Measurements from ENCODE around the gene ARID3C.

The ARID3C gene

DNA sequence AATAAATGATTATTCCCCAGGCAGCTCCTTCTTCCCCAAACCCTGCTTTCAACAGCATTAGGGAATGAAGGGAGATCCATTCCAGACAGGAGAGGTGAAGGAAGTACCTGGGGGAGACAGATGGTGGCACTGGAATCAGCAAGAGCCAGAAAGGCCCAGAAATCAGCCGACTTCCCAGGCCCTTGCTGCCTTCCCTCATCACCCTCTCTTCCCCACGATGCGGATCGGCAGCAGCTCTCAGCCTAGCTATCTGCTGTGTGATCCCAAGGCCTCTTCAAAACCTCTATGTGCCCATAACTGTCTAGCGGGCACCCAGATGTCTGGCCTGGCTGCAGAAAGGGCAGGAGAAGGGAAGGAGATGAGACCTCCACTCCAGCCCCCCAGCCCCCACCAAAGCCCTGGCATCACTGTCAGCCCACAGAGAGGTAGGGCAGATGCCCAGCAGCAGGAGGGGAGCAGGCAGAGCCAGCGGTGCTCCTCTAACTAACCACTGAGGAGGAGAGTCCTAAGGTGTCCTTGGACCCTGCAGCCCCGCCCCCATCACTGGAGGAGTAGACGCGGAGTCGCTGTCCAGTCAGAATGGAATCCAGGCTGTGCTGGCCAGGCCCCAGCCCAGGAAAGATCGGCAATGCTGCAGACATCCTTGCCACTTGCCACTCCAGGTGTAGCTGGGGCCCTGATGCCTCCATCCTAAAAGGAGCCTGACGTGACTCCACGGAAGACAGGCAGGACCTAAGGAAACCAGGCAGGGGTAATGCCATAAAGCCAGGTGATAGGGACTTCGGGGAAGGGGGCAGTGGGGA is 52.1 kb downstream of the ARID3C start:
- peaks cover 41% of the 10 kb centered on the region for H3K27me3 ChIP-seq (ENCODE audit: insufficient read depth, low read length)
- no peak overlapping the region for H2AK5ac ChIP-seq (ENCODE audit: low read length)
- no peak overlapping the region for H2BK5ac ChIP-seq (ENCODE audit: low read depth, low read length, poor library complexity)
- H3K36me3 ChIP-seq (ENCODE audit: control insufficient read depth in 1 of 2, insufficient read depth in 2 of 2, low read length in 2 of 2), result no peaks in the 10 kb centered on the region
- H4K91ac ChIP-seq (ENCODE audit: low read depth, low read length), result no peak overlapping the region
- no peak overlapping the region for H3K9ac ChIP-seq (ENCODE audit: low read length)
- H3K4me1 ChIP-seq (ENCODE audit: control insufficient read depth in 1 of 2, insufficient read depth in 2 of 2, low read length in 2 of 2), result peaks cover 2% of the 10 kb centered on the region in 2 experiments
- no peak overlapping the region for H3K4me2 ChIP-seq (ENCODE audit: low read length)
- WGBS (ENCODE audit: extremely low coverage, insufficient coverage, insufficient read length), result no CpG with 5 or more reads among the region's 14 CpGs
- H3K27ac ChIP-seq (ENCODE audit: low read depth, low read length), result no peak overlapping the region
- H3K9me3 ChIP-seq (ENCODE audit: insufficient read depth, low read depth, low read length), result no peaks in the 10 kb centered on the region
- no peak overlapping the region for H3K4me3 ChIP-seq (ENCODE audit: low read depth, low read length)
- no peak overlapping the region for H3K23ac ChIP-seq (ENCODE audit: low read length)
- peak in 1 of 2 donors; percentile 21 for DNase-seq
- no peak overlapping the region for H3K18ac ChIP-seq (ENCODE audit: low read length)
- H4K12ac ChIP-seq (ENCODE audit: low read depth, low read length), result no peak overlapping the region
- H2BK12ac ChIP-seq (ENCODE audit: low read length), result no peak overlapping the region
- no peak overlapping the region for H2AFZ ChIP-seq (ENCODE audit: insufficient read depth, low read length, poor library complexity)
- no peak overlapping the region for H3K14ac ChIP-seq (ENCODE audit: low read length)
- H3K4ac ChIP-seq (ENCODE audit: low read depth, low read length), result no peak overlapping the region
- H3K79me1 ChIP-seq (ENCODE audit: low read length), result no peaks in the 10 kb centered on the region
- no peak overlapping the region for H2BK120ac ChIP-seq (ENCODE audit: insufficient read depth, low read length, poor library complexity)
- H3K79me2 ChIP-seq (ENCODE audit: control insufficient read depth, insufficient read depth, low read length, poor library complexity), result no peaks in the 10 kb centered on the region
- no peak overlapping the region for H4K8ac ChIP-seq (ENCODE audit: low read depth, low read length)

DNA sequence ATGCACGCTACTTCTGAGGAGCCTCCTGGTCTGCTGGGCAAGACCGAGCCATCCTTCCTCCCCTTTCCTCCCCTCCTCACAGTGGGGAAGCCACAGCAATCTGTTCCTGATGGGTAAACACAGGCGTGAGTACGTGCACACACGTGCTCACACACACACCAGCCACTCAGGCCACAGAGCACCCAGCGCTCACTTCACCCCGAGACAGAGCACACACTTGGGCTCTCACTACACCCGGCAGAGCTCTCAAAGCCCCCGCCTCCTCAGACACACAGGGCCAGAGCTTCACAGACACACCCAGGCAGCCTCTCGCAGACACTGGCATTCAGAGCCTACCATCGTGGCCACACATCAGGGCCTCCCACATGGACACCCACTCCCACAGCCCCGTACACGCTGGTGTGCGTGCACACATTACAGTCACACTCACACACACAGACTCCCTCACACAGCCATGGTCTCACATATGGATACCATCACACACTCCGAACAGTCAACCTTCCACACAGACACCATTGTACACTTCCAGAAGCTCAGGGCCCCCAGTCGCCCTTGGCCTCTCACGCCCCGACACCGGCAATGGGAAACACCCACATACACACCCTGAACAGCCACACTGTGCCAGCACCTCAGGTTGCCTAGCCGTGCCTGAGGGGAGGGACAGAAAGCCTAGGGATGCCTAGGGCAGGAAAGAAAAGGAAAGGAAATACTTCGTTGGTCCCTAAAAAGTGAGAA is 52.8 kb downstream of the ARID3C start:
- no peak overlapping the region for H4K12ac ChIP-seq (ENCODE audit: low read depth, low read length)
- no peak overlapping the region for H3K23ac ChIP-seq (ENCODE audit: low read length)
- H4K91ac ChIP-seq (ENCODE audit: low read depth, low read length), result no peak overlapping the region
- no peak overlapping the region for H3K18ac ChIP-seq (ENCODE audit: low read length)
- H3K4me3 ChIP-seq (ENCODE audit: low read depth, low read length), result no peak overlapping the region
- no peaks in the 10 kb centered on the region for H3K36me3 ChIP-seq (ENCODE audit: control insufficient read depth in 1 of 2, insufficient read depth in 2 of 2, low read length in 2 of 2)
- no peak overlapping the region for H3K4me2 ChIP-seq (ENCODE audit: low read length)
- no peak overlapping the region for H3K9ac ChIP-seq (ENCODE audit: low read length)
- no peak overlapping the region for H3K4ac ChIP-seq (ENCODE audit: low read depth, low read length)
- WGBS (ENCODE audit: extremely low coverage, insufficient coverage, insufficient read length), result no CpG with 5 or more reads among the region's 21 CpGs
- no peaks in the 10 kb centered on the region for H3K79me1 ChIP-seq (ENCODE audit: low read length)
- no peak overlapping the region for H2AFZ ChIP-seq (ENCODE audit: insufficient read depth, low read length, poor library complexity)
- no peak overlapping the region for H2AK5ac ChIP-seq (ENCODE audit: low read length)
- DNase-seq, result no peak
- H2BK5ac ChIP-seq (ENCODE audit: low read depth, low read length, poor library complexity), result no peak overlapping the region
- H3K27me3 ChIP-seq (ENCODE audit: insufficient read depth, low read length), result peaks cover 40% of the 10 kb centered on the region
- H3K79me2 ChIP-seq (ENCODE audit: control insufficient read depth, insufficient read depth, low read length, poor library complexity), result no peaks in the 10 kb centered on the region
- no peak overlapping the region for H3K14ac ChIP-seq (ENCODE audit: low read length)
- peaks cover 2% of the 10 kb centered on the region in 2 experiments for H3K4me1 ChIP-seq (ENCODE audit: control insufficient read depth in 1 of 2, insufficient read depth in 2 of 2, low read length in 2 of 2)
- no peak overlapping the region for H2BK12ac ChIP-seq (ENCODE audit: low read length)
- no peak overlapping the region for H2BK120ac ChIP-seq (ENCODE audit: insufficient read depth, low read length, poor library complexity)
- H3K9me3 ChIP-seq (ENCODE audit: insufficient read depth, low read depth, low read length), result no peaks in the 10 kb centered on the region
- H4K8ac ChIP-seq (ENCODE audit: low read depth, low read length), result no peak overlapping the region
- no peak overlapping the region for H3K27ac ChIP-seq (ENCODE audit: low read depth, low read length)

DNA sequence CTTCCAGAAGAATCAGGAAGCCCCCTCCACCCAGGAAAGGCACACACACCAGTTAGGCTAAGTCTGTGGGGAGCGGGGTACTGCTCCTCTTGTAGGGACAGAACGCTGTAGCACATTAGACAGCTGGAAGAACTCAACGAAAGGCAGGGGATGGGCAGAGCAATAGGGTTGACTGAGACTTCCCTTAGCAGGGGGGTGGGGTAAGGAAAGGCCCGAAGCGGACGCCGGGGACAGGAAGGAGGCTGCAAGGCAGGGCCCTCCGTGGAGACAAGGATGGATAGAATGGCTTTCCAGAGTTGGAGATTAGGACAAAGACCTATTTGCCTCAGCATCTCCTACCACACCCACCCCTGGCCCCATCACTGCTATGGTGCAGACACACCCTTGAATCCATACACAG is 53.6 kb downstream of the ARID3C start:
- no peak overlapping the region for H3K23ac ChIP-seq (ENCODE audit: low read length)
- WGBS (ENCODE audit: extremely low coverage, insufficient coverage, insufficient read length), result no CpG with 5 or more reads among the region's 8 CpGs
- no peak overlapping the region for H2BK120ac ChIP-seq (ENCODE audit: insufficient read depth, low read length, poor library complexity)
- H3K9me3 ChIP-seq (ENCODE audit: insufficient read depth, low read depth, low read length), result no peaks in the 10 kb centered on the region
- H2AFZ ChIP-seq (ENCODE audit: insufficient read depth, low read length, poor library complexity), result no peak overlapping the region
- H3K9ac ChIP-seq (ENCODE audit: low read length), result no peak overlapping the region
- H4K12ac ChIP-seq (ENCODE audit: low read depth, low read length), result no peak overlapping the region
- H3K4ac ChIP-seq (ENCODE audit: low read depth, low read length), result no peak overlapping the region
- peaks cover 2% of the 10 kb centered on the region in 2 experiments for H3K4me1 ChIP-seq (ENCODE audit: control insufficient read depth in 1 of 2, insufficient read depth in 2 of 2, low read length in 2 of 2)
- no peak overlapping the region for H3K27ac ChIP-seq (ENCODE audit: low read depth, low read length)
- no peak overlapping the region for H3K4me3 ChIP-seq (ENCODE audit: low read depth, low read length)
- H4K91ac ChIP-seq (ENCODE audit: low read depth, low read length), result no peak overlapping the region
- H3K79me2 ChIP-seq (ENCODE audit: control insufficient read depth, insufficient read depth, low read length, poor library complexity), result no peaks in the 10 kb centered on the region
- H3K4me2 ChIP-seq (ENCODE audit: low read length), result no peak overlapping the region
- H3K14ac ChIP-seq (ENCODE audit: low read length), result no peak overlapping the region
- peaks cover 33% of the 10 kb centered on the region for H3K27me3 ChIP-seq (ENCODE audit: insufficient read depth, low read length)
- H3K18ac ChIP-seq (ENCODE audit: low read length), result no peak overlapping the region
- no peak overlapping the region for H2BK12ac ChIP-seq (ENCODE audit: low read length)
- no peak overlapping the region for H4K8ac ChIP-seq (ENCODE audit: low read depth, low read length)
- H2AK5ac ChIP-seq (ENCODE audit: low read length), result no peak overlapping the region
- DNase-seq, result no peak
- H3K79me1 ChIP-seq (ENCODE audit: low read length), result no peaks in the 10 kb centered on the region
- H2BK5ac ChIP-seq (ENCODE audit: low read depth, low read length, poor library complexity), result no peak overlapping the region
- no peaks in the 10 kb centered on the region for H3K36me3 ChIP-seq (ENCODE audit: control insufficient read depth in 1 of 2, insufficient read depth in 2 of 2, low read length in 2 of 2)

DNA sequence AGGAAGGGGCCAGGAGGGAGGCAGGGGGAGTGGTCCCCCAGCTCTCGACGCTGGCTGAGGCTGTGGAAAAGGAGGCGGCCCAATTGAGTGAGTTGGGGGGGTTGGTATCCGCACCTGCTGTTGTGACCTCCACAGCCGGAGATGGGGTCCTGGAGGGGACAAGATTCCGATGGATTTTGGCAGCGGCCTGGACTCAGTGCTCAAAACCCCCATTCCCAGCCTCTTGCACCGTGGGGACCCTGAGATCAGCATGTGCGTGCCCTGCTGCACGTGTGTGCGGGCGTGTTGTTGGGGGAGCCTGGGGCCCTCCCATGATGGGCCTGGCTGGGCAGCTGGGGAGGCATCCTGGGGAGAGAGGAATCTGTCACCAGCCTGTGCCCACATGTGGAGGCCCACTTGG is 54.3 kb downstream of the ARID3C start:
- no peaks in the 10 kb centered on the region for H3K36me3 ChIP-seq (ENCODE audit: control insufficient read depth in 1 of 2, insufficient read depth in 2 of 2, low read length in 2 of 2)
- no peak overlapping the region for H4K12ac ChIP-seq (ENCODE audit: low read depth, low read length)
- no peak overlapping the region for H4K8ac ChIP-seq (ENCODE audit: low read depth, low read length)
- H2BK120ac ChIP-seq (ENCODE audit: insufficient read depth, low read length, poor library complexity), result no peak overlapping the region
- no peak overlapping the region for H3K4ac ChIP-seq (ENCODE audit: low read depth, low read length)
- H2BK12ac ChIP-seq (ENCODE audit: low read length), result no peak overlapping the region
- H3K27me3 ChIP-seq (ENCODE audit: insufficient read depth, low read length), result peaks cover 27% of the 10 kb centered on the region
- H2AFZ ChIP-seq (ENCODE audit: insufficient read depth, low read length, poor library complexity), result no peak overlapping the region
- peaks cover 2% of the 10 kb centered on the region for H3K9me3 ChIP-seq (ENCODE audit: insufficient read depth, low read depth, low read length)
- no peak overlapping the region for H3K14ac ChIP-seq (ENCODE audit: low read length)
- H2BK5ac ChIP-seq (ENCODE audit: low read depth, low read length, poor library complexity), result no peak overlapping the region
- no peak overlapping the region for H3K4me2 ChIP-seq (ENCODE audit: low read length)
- H2AK5ac ChIP-seq (ENCODE audit: low read length), result no peak overlapping the region
- no peak for DNase-seq
- no peak overlapping the region for H4K91ac ChIP-seq (ENCODE audit: low read depth, low read length)
- no peak overlapping the region for H3K18ac ChIP-seq (ENCODE audit: low read length)
- H3K9ac ChIP-seq (ENCODE audit: low read length), result no peak overlapping the region
- H3K23ac ChIP-seq (ENCODE audit: low read length), result no peak overlapping the region
- H3K27ac ChIP-seq (ENCODE audit: low read depth, low read length), result no peak overlapping the region
- peaks cover 2% of the 10 kb centered on the region in 2 experiments for H3K4me1 ChIP-seq (ENCODE audit: control insufficient read depth in 1 of 2, insufficient read depth in 2 of 2, low read length in 2 of 2)
- H3K4me3 ChIP-seq (ENCODE audit: low read depth, low read length), result no peak overlapping the region
- no CpG with 5 or more reads among the region's 12 CpGs for WGBS (ENCODE audit: extremely low coverage, insufficient coverage, insufficient read length)
- no peaks in the 10 kb centered on the region for H3K79me2 ChIP-seq (ENCODE audit: control insufficient read depth, insufficient read depth, low read length, poor library complexity)
- no peaks in the 10 kb centered on the region for H3K79me1 ChIP-seq (ENCODE audit: low read length)
